GM06990 (cell line): ENCODE measurements around the gene TFR2.

Experiments used
- DNase-seq: peaks from one replicate; pipeline ENCODE4 v3.0.0-alpha.2; 2011; ENCODE audit not compliant: insufficient read length; ENCODE audit errors: extremely low read depth
- H3K27me3 ChIP-seq: replicated peaks from 2 replicates; pipeline ENCODE4 v1.6.0; 2011; ENCODE audit warnings: low read length; ENCODE audit not compliant: control insufficient read depth, insufficient read depth
- H3K36me3 ChIP-seq: 2 replicates; pipeline ENCODE4 v1.5.1; 2011; ENCODE audit warnings: low read length; ENCODE audit not compliant: control insufficient read depth, insufficient read depth
- H3K4me3 ChIP-seq: replicated peaks from 2 replicates; pipeline ENCODE4 v1.5.1; 2011; ENCODE audit warnings: low read depth, mild to moderate bottlenecking, control low read depth, low read length
- CTCF ChIP-seq: IDR thresholded peaks from 2 replicates; pipeline ENCODE4 v1.5.1; 2011; ENCODE audit warnings: low read length, control low read depth, mild to moderate bottlenecking, inconsistent platforms; ENCODE audit not compliant: insufficient read depth, poor library complexity, severe bottlenecking

Gene TFR2

GRCh38 chr7:100686822-100687211 lies 45.5 kb upstream of the TFR2 start:
- Histone ChIP-seq H3K4me3 (no peak overlapping the region), H3K36me3 (peaks cover 41% of the 10 kb centered on the region), H3K27me3 (no peaks in the 10 kb centered on the region)
- no peak for DNase-seq
- TF ChIP-seq CTCF = no peak

DNA sequence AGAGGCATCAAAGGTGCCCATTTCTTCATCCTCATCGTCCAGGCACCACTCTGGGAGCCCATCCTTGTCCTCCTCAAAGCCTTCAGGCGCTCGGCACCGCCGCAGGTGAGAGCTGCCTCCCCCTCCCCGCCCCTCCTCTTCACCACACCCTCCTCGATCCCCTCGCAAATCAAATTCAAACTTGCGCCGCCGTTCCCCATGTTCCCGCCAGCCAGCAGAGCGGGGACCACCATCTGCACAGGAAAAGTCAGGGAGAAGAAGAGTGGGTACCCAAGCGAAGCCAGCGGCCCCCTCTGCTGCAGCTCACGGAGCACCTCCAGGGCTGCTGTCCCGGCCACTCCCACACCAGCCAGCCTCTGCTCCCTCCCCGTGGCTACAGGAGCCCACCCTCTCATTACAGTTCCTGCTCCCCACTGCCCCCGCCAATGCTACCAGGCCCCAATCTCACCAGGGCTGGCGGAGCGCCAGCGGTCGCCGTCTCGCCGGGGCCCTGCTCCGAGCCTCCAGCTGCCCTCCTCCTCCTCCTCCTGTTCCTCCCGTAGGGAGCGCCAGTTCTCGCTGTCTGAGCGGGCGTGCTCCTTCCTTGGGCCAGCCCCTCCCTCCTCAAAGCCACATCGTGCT lies 45.0 kb upstream of the TFR2 start:
- Histone ChIP-seq H3K4me3 (no peak overlapping the region), H3K27me3 (no peaks in the 10 kb centered on the region), H3K36me3 (peaks cover 45% of the 10 kb centered on the region)
- no peak for TF ChIP-seq CTCF
- DNase-seq = no peak

GRCh38 chr7:100685631-100686145 lies 44.3 kb upstream of the TFR2 start:
- TF ChIP-seq CTCF = no peak
- H3K4me3 ChIP-seq = no peak overlapping the region
- H3K36me3 ChIP-seq = peaks cover 46% of the 10 kb centered on the region
- no peak for DNase-seq
- H3K27me3 ChIP-seq = no peaks in the 10 kb centered on the region

- no peaks in the 10 kb centered on the region for H3K27me3 ChIP-seq
- TF ChIP-seq CTCF = no peak
- no peak overlapping the region for H3K4me3 ChIP-seq
- peaks cover 52% of the 10 kb centered on the region for H3K36me3 ChIP-seq
- no peak for DNase-seq
Measured at GRCh38 chr7:100685049-100685605, 43.8 kb upstream of the TFR2 start.

DNA sequence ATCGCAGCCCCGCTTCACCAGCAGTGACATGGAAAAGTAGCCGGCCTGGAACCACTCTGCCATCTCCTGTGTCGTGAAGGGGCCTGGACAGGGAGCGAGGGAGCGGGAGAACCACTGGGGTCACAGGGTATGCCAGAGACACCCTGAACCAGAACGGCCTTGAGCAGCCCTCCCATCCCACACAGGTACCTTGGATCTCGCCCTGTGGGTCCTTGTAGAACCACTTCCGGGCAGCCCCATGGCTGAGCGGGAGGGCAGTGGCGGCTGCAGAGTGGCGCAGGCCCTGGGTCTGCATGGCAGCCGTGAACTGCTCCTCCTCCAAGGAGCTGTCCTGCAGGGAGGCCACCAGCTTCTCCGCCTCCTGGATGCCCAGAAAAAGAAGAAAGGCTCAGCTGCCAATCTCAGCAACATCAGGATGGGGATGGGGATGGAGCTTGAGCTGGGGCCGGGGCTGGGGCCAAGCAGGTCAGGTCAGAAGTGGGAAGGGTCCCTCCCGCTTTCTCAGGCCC lies 43.2 kb upstream of the TFR2 start:
- Histone ChIP-seq H3K4me3 (no peak overlapping the region), H3K27me3 (no peaks in the 10 kb centered on the region), H3K36me3 (peaks cover 53% of the 10 kb centered on the region)
- no peak for TF ChIP-seq CTCF
- DNase-seq = no peak
